RPMI8226 (cell line): Measurements from ENCODE around the gene TESMIN.

Experiments used
- DNase-seq: peaks from one replicate; pipeline ENCODE4 v3.0.0-alpha.2; 2015

Gene TESMIN

DNA sequence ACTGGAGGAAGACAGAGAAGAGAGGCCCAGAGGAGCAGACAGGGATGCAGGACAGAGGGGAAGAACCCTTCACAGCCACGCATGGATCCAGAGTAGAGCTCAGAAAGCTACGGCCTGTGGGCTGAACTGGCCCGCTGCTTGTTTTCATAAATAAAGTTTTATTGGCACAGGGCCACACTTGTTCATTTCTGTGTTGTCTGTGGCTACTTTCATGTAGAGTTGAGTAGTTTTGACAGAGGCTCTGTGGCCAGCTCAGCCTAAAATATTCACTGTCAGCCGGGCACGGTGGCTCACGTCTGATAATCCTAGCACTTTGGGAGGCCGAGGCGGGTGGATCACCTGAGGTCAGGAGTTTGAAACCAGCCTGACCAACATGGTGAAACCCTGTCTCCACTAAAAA, 93.2 kb downstream of the TESMIN start:
- no peak for DNase-seq
